Heart right ventricle (tissue), 16 donors: Measurements from ENCODE around the gene DYDC1. TPM values are rescaled to one million over a fixed set of nuclear protein-coding genes. Genes with fewer than 3 reads are reported as not detected.

Experiments
- ATAC-seq, 8 donors: fragments of 200-7000 bp; cut with Tn5 transposase; one replicate each; pipeline ENCODE4 v1.9.1; 2020; ENCODE audit warnings: mild to moderate bottlenecking in 8 of 8, moderate library complexity in 8 of 8, moderate number of reproducible peaks in 1 of 8
- DNase-seq, 2 donors: peaks; one replicate each; pipeline ENCODE4 v3.0.0-alpha.2; 2020
- H3K27ac ChIP-seq, 10 donors: fragments of 200-600 bp; sonication (generic) in 2 of 10; one replicate each; pipeline versions ENCODE4 v1.5.0 to v1.8.0; 2020 to 2022; ENCODE audit warnings: mild to moderate bottlenecking in 3 of 10
- H3K27me3 ChIP-seq, 7 donors: fragments of 200-600 bp; one replicate each; pipeline ENCODE4 v1.8.0; 2021 to 2022; ENCODE audit warnings: mild to moderate bottlenecking in 2 of 7
- H3K36me3 ChIP-seq, 9 donors: fragments of 200-600 bp; sonication (generic) in 1 of 9; one replicate each; pipeline versions ENCODE4 v1.5.0 to v1.8.0; 2020 to 2022; ENCODE audit warnings: mild to moderate bottlenecking in 2 of 9
- H3K4me1 ChIP-seq, 9 donors: fragments of 200-600 bp; sonication (generic) in 1 of 9; one replicate each; pipeline versions ENCODE4 v1.5.0 to v1.8.0; 2020 to 2022; ENCODE audit warnings: mild to moderate bottlenecking in 4 of 9
- H3K4me3 ChIP-seq, 10 donors: fragments of 200-600 bp; sonication (generic) in 2 of 10; one replicate each; pipeline versions ENCODE4 v1.5.0 to v1.8.0; 2020 to 2022; ENCODE audit warnings: mild to moderate bottlenecking in 7 of 10, moderate library complexity in 2 of 10
- H3K9me3 ChIP-seq, 11 donors: fragments of 200-600 bp in 10 of 11; sonication (generic) in 2 of 11; one replicate each; pipeline versions ENCODE4 v1.5.0 to v1.8.0; 2013 to 2022; ENCODE audit warnings: mild to moderate bottlenecking in 2 of 11, control low read depth in 1 of 11, moderate library complexity in 1 of 11
- CTCF ChIP-seq, 9 donors: fragments of 200-600 bp; sonication (generic) in 2 of 9; IDR thresholded peaks; one replicate each; pipeline versions ENCODE4 v1.5.0 to v1.8.0; 2021 to 2022; ENCODE audit warnings: antibody characterized with exemption in 9 of 9, mild to moderate bottlenecking in 5 of 9, moderate library complexity in 1 of 9
- WGBS, 2 donors: extraction: QIAGEN DNeasy Blood & Tissue Kit; methylation state at CpG; one replicate each; pipeline ENCODE4 v1.1.7; 2013; ENCODE audit warnings: inconsistent platforms in 1 of 2; 5-methylcytosine and 5-hydroxymethylcytosine counted together
- intact Hi-C, 10 donors: fragments of 100-400 bp; cut with DNase I; formaldehyde crosslinking; loops; one replicate each; pipeline versions ENCODE4 v1.11.1 to v1.14.2; 2022
- long read RNA-seq, 3 donors: library from polyadenylated mRNA; unstranded; transcript quantifications; one replicate each; pipeline ENCODE4 v2.0.0, GENCODE V29; 2020 to 2021
- polyA plus RNA-seq, 2 donors: library from polyadenylated mRNA; stranded (reverse); fragments of 200-250 nt; gene quantifications; one replicate each; pipeline ENCODE4 v1.2.3, GENCODE V29; 2013
- total RNA-seq, 10 donors: library from RNA; stranded (reverse); fragmentation: NEBNext Ultra II Directional in 3 of 10; extraction: Animal tissue kit (Norgen Biotek cat#: 25700) in 3 of 10; gene quantifications; one replicate each; pipeline versions ENCODE4 v1.2.1 to v1.2.4, GENCODE V29; 2021 to 2023
- donor health status: Arrhythmogenic right ventricular cardiomyopathy.
- donor health status: ischemic (EF 13 %, LVEDD 7.1; RV severe dilation, severe dysfunction).
- donor health status: healthy with polysubstance abuse.
- donor health status: DM: no; HTN: yes; CAD: no.
- donor health status: DM: no; HTN: no; CAD: no.
- donor health status: ischemic (EF 25% LVEDD 6.9; RV normal size, moderate dysfunction).
- donor health status: ischemic (EF 25% LVEDD 5.7; RV mildly dilated, moderate dysfunction).
- donor health status: healthy.
- donor health status: DM: yes; HTN: yes; CAD: no.
- donor health status: Ischemic cardiomyopathy.
- donor health status: ischemic (EF 35%, LVEDD 5.7; RV mildly dilated, moderate dysfunction).
- donor health status: nonischemic (EF 11% LVEDD 7.7; RV severe dilation, severe dysfunction).
- donor health status: DM: yes; HTN: yes; CAD: no.
- donor health status: PGD.
- donor health status: ischemic (EF 29% LVEDD 5.4; RV normal size, mild dysfunction).
- donor health status: nonischemic (EF 23%, LVEDD 6.1; RV moderate dilation, normal function).

Gene DYDC1
- not detected for total RNA-seq
- not detected for polyA plus RNA-seq
- long read RNA-seq, donor 1 = 0 reads
- long read RNA-seq, donor 2 = 0 reads
- long read RNA-seq, donor 3 = 0 reads

DNA sequence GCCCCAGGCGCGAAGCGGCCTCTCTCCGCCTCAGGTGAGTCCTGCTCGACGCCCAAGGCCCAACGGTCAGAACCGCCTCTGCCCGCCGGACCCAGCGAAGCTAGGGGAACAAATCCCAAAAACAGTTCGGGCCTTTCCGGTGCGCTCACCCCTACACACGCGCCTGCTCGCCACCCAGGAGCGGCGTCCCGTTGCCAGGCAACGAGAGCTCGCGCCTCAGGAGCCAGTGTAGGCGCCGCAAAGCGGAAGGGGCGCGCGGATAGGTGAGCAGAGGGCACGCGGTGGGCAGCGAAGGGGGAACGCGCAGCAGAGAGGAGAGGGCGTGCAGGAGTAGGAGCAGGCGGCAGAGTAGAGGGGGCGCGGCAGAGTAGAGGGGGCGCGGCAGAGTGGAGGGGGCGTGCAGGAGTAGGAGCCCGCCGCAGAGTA lies at the start of gene DYDC1, which contains the start of gene DYDC2:
TSS of gene DYDC1 (minus strand) at position 193 of the 426 bp plus-strand sequence. CDS start 4,154 bp downstream, outside the sequence.
TSS of gene DYDC2 (plus strand) at position 219 of the 426 bp plus-strand sequence. CDS start 5,663 bp downstream, outside the sequence.
- peaks cover 0 to 17% (median 6%) of the 10 kb centered on the region in 9 donors for H3K4me1 ChIP-seq
- peaks cover 0 to 40% (median 35%) of the 10 kb centered on the region in 7 donors for H3K27me3 ChIP-seq
- H3K4me3 ChIP-seq = peak within 1 kb of the TSS in 9 of 10 donors; percentile 24 to 46 (median 43)
- TF ChIP-seq CTCF (IDR thresholded peaks at IDR 0.05) = no peak
- ATAC-seq (peak; percentile 67 to 87 (median 71)), DNase-seq (peak; percentile 22 to 35)
- WGBS, 2 donors = 1 to 2% methylated on average over 43 of the region's 43 CpGs
- intact Hi-C loops = no loop called here
- H3K9me3 ChIP-seq = no peaks in the 10 kb centered on the region
- H3K27ac ChIP-seq = no peak within 1 kb of the TSS
- no peaks in the 10 kb centered on the region for H3K36me3 ChIP-seq

DNA sequence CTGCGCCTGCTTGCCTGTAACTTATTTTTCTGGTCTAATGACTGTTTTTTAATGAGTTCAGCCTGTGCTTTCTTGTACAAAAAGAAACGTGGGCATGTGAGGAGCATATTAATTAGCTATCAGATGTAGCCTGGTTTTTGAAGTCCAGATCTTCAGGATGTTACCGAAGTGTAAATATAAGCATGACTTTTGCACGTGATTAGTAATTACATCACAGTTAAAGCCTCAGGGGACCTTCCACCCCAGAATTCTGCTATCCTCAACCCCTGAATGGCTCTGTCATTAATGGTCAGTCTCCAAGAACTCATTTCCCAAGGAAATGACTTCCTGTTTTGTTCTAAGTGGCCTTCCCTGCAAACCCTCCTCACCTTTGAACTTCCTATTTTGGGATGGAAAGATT lies 49.6 kb upstream of the DYDC1 start:
- intact Hi-C loops = loop anchor here in 1 of 10 donors (5.0 kb wide), 1 partner anchor 46 kb away; the partner anchor contains the start of gene TSPAN14
- no peak for TF ChIP-seq CTCF (IDR thresholded peaks at IDR 0.05)
- ATAC-seq (peak in 1 of 8 donors; percentile 16), DNase-seq (no peak)
- Histone ChIP-seq H3K27me3 (peaks cover 0 to 9% (median 0%) of the 10 kb centered on the region in 7 donors), H3K9me3 (no peaks in the 10 kb centered on the region), H3K4me1 (peaks cover 2 to 48% (median 31%) of the 10 kb centered on the region in 9 donors), H3K27ac (peak overlapping the region in 6 of 10 donors; percentile 18 to 48 (median 38)), H3K4me3 (no peak overlapping the region), H3K36me3 (no peaks in the 10 kb centered on the region)
- WGBS, 2 donors = 50 to 67% methylated on average over 4 of the region's 4 CpGs

DNA sequence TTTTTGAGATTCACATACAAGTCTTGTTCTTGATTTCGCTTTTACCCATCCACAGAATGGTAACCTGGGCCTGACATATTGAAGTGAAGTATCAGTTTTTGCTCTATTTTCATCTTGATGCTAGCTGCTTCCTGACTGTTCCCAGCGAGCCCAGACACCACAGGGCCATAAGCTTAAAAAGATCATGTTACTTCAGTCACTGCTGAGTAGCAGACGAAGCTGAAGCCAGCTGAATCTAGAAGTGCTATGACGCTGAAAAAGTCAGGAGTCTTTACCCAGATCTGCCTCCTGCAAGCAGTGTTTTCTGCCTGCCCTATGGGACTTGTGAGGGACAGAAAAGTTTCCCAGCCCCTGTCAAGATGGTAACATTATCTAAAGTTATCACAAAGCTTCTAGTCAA lies 49.1 kb upstream of the DYDC1 start:
- Histone ChIP-seq H3K4me3 (no peak overlapping the region), H3K9me3 (no peaks in the 10 kb centered on the region), H3K36me3 (no peaks in the 10 kb centered on the region), H3K27me3 (peaks cover 0 to 9% (median 0%) of the 10 kb centered on the region in 7 donors), H3K4me1 (peaks cover 0 to 43% (median 25%) of the 10 kb centered on the region in 9 donors), H3K27ac (peak overlapping the region in 7 of 10 donors; percentile 18 to 48 (median 41))
- no peak for TF ChIP-seq CTCF (IDR thresholded peaks at IDR 0.05)
- peak in 1 of 8 donors; percentile 21 for ATAC-seq
- 69 to 71% methylated on average over 4 of the region's 4 CpGs for WGBS, 2 donors
- intact Hi-C loops = loop anchor here in 1 of 10 donors (5.0 kb wide), 1 partner anchor 47 kb away; the partner anchor contains the start of gene TSPAN14
- no peak for DNase-seq

GRCh38 chr10:80405035-80405434 lies 48.5 kb upstream of the DYDC1 start:
- TF ChIP-seq CTCF (IDR thresholded peaks at IDR 0.05) = no peak
- H3K27me3 ChIP-seq = peaks cover 0 to 9% (median 0%) of the 10 kb centered on the region in 7 donors
- H3K4me1 ChIP-seq = peaks cover 0 to 39% (median 19%) of the 10 kb centered on the region in 9 donors
- 95 to 100% methylated on average over 1 of the region's 1 CpG for WGBS, 2 donors
- intact Hi-C loops = loop anchor here in 1 of 10 donors (5.0 kb wide), 1 partner anchor 47 kb away; the partner anchor contains the start of gene TSPAN14
- no peaks in the 10 kb centered on the region for H3K36me3 ChIP-seq
- peak overlapping the region in 5 of 10 donors; percentile 26 to 48 (median 41) for H3K27ac ChIP-seq
- H3K9me3 ChIP-seq = no peaks in the 10 kb centered on the region
- DNase-seq (no peak), ATAC-seq (no peak)
- H3K4me3 ChIP-seq = no peak overlapping the region
